Activated gamma-delta T cell treated with Interleukin-2 at 50 U/mL for 16 hours (primary cell): ENCODE results near the gene GCSAML.
"Not testable (repeated sequence)": the region's sequence is repeated elsewhere in the genome, so short reads cannot be mapped to it uniquely, and the experiment has no call there.

Source experiments
- DNase-seq: peaks from one replicate; pipeline ENCODE4 v3.0.0-alpha.2; 2020

The GCSAML gene

GRCh38 chr1:247548769-247549182 is at the start of gene GCSAML:
Gene GCSAML (plus strand): TSS chr1:247549134. CDS start chr1:247549192, 58 bp downstream.
- DNase-seq = no peak

GRCh38 chr1:247500865-247501264 is 48.1 kb upstream of the GCSAML start:
- DNase-seq = no peak

- DNase-seq = no peak
Measured at GRCh38 chr1:247506831-247507230, 42.1 kb upstream of the GCSAML start.

- DNase-seq = no peak
Measured at GRCh38 chr1:247517795-247518612, 30.9 kb upstream of the GCSAML start.

- DNase-seq = no peak
Measured at GRCh38 chr1:247518613-247518891, 30.4 kb upstream of the GCSAML start.

GRCh38 chr1:247521886-247522285 is 27.0 kb upstream of the GCSAML start:
- DNase-seq = not testable (repeated sequence)

GRCh38 chr1:247528812-247529474 is 20.0 kb upstream of the GCSAML start:
- DNase-seq = no peak

- no peak for DNase-seq
Measured at GRCh38 chr1:247529771-247530355, 19.1 kb upstream of the GCSAML start.

GRCh38 chr1:247530785-247531184 is 18.1 kb upstream of the GCSAML start:
- no peak for DNase-seq

GRCh38 chr1:247531937-247532336 is 17.0 kb upstream of the GCSAML start:
- DNase-seq = no peak

GRCh38 chr1:247535402-247535801 is 13.5 kb upstream of the GCSAML start:
- no peak for DNase-seq

- no peak for DNase-seq
Measured at GRCh38 chr1:247536340-247536739, 12.6 kb upstream of the GCSAML start, which contains the start of gene OR2C3. Gene OR2C3 (minus strand): TSS chr1:247536440. CDS start chr1:247532511, 3,929 bp downstream.

GRCh38 chr1:247538561-247538960 is 10.4 kb upstream of the GCSAML start:
- DNase-seq = no peak

- DNase-seq = no peak
Measured at GRCh38 chr1:247539215-247539614, 9.7 kb upstream of the GCSAML start.

GRCh38 chr1:247540581-247540980 is 8.4 kb upstream of the GCSAML start:
- DNase-seq = no peak

- no peak for DNase-seq
Measured at GRCh38 chr1:247542811-247543210, 6.1 kb upstream of the GCSAML start.

- DNase-seq = no peak
Measured at GRCh38 chr1:247548092-247548491, 842 bp upstream of the GCSAML start.

GRCh38 chr1:247551721-247552120 is 2.8 kb downstream of the GCSAML start:
- no peak for DNase-seq

- no peak for DNase-seq
Measured at GRCh38 chr1:247552231-247552630, 3.3 kb downstream of the GCSAML start.

- no peak for DNase-seq
Measured at GRCh38 chr1:247557926-247558674, 9.2 kb downstream of the GCSAML start.

- no peak for DNase-seq
Measured at GRCh38 chr1:247561711-247562110, 12.8 kb downstream of the GCSAML start.

GRCh38 chr1:247562198-247562597 is 13.3 kb downstream of the GCSAML start:
- no peak for DNase-seq

- DNase-seq = no peak
Measured at GRCh38 chr1:247574236-247574635, 25.3 kb downstream of the GCSAML start.
